Thyroid gland (tissue), 4 donors: ENCODE measurements around the gene YIPF6. TPM values are rescaled to one million over a fixed set of nuclear protein-coding genes. Genes with fewer than 3 reads are reported as not detected.
"Not testable (repeated sequence)": the region's sequence is repeated elsewhere in the genome, so short reads cannot be mapped to it uniquely, and the experiment has no call there.

Source experiments
- DNase-seq, 2 donors: peaks; one replicate each; pipeline ENCODE4 v3.0.0-alpha.2; 2019
- H3K27ac ChIP-seq, 3 donors: fragments of 200-600 bp; sonication (generic); 1 replicate in 2 of 3; 2 replicates in 1 of 3; pipeline ENCODE4 v1.5.1; 2016 to 2019; ENCODE audit warnings: mild to moderate bottlenecking in 1 of 3, moderate library complexity in 1 of 3
- H3K27me3 ChIP-seq: fragments of 200-600 bp; sonication (generic); one replicate; pipeline ENCODE4 v1.5.1; 2019
- H3K36me3 ChIP-seq, 2 donors: fragments of 200-600 bp; sonication (generic); one replicate each; pipeline ENCODE4 v1.5.1; 2016 to 2019
- H3K4me1 ChIP-seq, 2 donors: fragments of 200-600 bp; sonication (generic); one replicate each; pipeline ENCODE4 v1.5.1; 2017 to 2019
- H3K4me3 ChIP-seq, 3 donors: fragments of 200-600 bp; sonication (generic); replicated peaks in 1 of 3; 1 replicate in 2 of 3; 2 replicates in 1 of 3; pipeline ENCODE4 v1.5.1; 2016; ENCODE audit warnings: mild to moderate bottlenecking in 1 of 3
- H3K9me3 ChIP-seq: fragments of 200-600 bp; sonication (generic); one replicate; pipeline ENCODE4 v1.5.1; 2017
- POLR2A ChIP-seq, 2 donors: fragments of 450-650 bp; IDR thresholded peaks; one replicate each; pipeline ENCODE4 v1.6.1; 2017; ENCODE audit warnings: antibody characterized with exemption in 2 of 2, mild to moderate bottlenecking in 2 of 2, moderate library complexity in 1 of 2
- WGBS, 2 donors: methylation state at CpG; one replicate each; pipeline ENCODE4 v1.1.5; 2017; 5-methylcytosine and 5-hydroxymethylcytosine counted together
- intact Hi-C: fragments of 100-400 bp; cut with DNase I; formaldehyde crosslinking; loops from one replicate; pipeline ENCODE4 v1.15.1; 2023
- total RNA-seq, 4 donors: library from RNA; depleted of rRNA; stranded (reverse); fragments of >200 nt; gene quantifications; one replicate each; pipeline ENCODE4 v1.2.3, GENCODE V29; 2016
- TF ChIP-seq, protein P1 (sequence below), 6 experiments: fragments of 200-600 bp in 3 of 6; fragments of 450-650 bp in 3 of 6; sonication (generic) in 3 of 6; IDR thresholded peaks; one replicate each; pipeline ENCODE4 v1.5.1; 2016 to 2019; ENCODE audit warnings: antibody characterized with exemption in 6 of 6, mild to moderate bottlenecking in 2 of 6, inconsistent platforms in 1 of 6, moderate library complexity in 1 of 6

YIPF6 gene
- total RNA-seq, 4 donors from 2014 or later, result 35.2 to 65.4 (median 41.6) TPM

DNA sequence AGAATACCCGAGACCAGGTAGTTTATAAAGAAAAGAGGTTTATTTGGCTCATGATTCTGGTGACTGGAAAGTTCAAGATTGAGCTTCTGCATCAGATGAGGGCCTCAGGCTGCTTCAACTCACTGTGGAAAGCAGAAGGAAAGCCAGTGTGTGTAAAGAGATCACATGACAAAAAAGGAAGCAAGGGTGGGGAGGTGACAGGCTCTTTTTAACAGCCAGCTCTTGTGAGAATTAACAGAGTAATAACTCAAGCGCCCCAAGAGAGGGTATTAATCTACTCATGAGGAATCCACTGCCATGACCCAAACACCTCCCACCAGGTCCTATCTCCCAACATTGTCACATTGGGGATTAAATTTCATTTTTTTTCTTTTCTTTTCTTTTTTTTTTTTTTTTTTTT, 6.3 kb upstream of the YIPF6 start:
- TF ChIP-seq, protein P1, sequence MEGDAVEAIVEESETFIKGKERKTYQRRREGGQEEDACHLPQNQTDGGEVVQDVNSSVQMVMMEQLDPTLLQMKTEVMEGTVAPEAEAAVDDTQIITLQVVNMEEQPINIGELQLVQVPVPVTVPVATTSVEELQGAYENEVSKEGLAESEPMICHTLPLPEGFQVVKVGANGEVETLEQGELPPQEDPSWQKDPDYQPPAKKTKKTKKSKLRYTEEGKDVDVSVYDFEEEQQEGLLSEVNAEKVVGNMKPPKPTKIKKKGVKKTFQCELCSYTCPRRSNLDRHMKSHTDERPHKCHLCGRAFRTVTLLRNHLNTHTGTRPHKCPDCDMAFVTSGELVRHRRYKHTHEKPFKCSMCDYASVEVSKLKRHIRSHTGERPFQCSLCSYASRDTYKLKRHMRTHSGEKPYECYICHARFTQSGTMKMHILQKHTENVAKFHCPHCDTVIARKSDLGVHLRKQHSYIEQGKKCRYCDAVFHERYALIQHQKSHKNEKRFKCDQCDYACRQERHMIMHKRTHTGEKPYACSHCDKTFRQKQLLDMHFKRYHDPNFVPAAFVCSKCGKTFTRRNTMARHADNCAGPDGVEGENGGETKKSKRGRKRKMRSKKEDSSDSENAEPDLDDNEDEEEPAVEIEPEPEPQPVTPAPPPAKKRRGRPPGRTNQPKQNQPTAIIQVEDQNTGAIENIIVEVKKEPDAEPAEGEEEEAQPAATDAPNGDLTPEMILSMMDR (IDR thresholded peaks at IDR 0.05), result no peak
- no peak for TF ChIP-seq POLR2A (IDR thresholded peaks at IDR 0.05)
- DNase-seq, result no peak
- H3K4me3 ChIP-seq, result no peak overlapping the region
- no peaks in the 10 kb centered on the region for H3K9me3 ChIP-seq
- intact Hi-C loops, result no loop called here
- no peak overlapping the region for H3K27ac ChIP-seq
- WGBS, 2 donors, result 87 to 93% methylated on average over 2 of the region's 2 CpGs
- peaks cover 3 to 6% of the 10 kb centered on the region in 2 donors for H3K4me1 ChIP-seq
- no peaks in the 10 kb centered on the region for H3K27me3 ChIP-seq
- no peaks in the 10 kb centered on the region for H3K36me3 ChIP-seq

DNA sequence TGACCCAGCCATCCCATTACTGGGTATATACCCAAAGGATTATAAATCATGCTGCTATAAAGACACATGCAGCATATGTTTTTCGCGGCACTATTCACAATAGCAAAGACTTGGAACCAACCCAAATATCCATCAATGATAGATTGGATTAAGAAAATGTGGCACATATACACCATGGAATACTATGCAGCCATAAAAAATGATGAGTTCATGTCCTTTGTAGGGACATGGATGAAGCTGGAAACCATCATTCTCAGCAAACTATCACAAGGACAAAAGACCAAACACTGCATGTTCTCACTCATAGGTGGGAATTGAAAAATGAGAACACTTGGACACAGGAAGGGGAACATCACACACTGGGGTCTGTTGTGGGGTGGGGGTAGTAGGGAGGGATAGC, 5.1 kb upstream of the YIPF6 start:
- H3K9me3 ChIP-seq, H3K4me1 ChIP-seq, DNase-seq, intact Hi-C loops, H3K27me3 ChIP-seq, H3K4me3 ChIP-seq, H3K27ac ChIP-seq, H3K36me3 ChIP-seq: not testable (repeated sequence)
- 95 to 100% methylated on average over 2 of the region's 2 CpGs for WGBS, 2 donors

DNA sequence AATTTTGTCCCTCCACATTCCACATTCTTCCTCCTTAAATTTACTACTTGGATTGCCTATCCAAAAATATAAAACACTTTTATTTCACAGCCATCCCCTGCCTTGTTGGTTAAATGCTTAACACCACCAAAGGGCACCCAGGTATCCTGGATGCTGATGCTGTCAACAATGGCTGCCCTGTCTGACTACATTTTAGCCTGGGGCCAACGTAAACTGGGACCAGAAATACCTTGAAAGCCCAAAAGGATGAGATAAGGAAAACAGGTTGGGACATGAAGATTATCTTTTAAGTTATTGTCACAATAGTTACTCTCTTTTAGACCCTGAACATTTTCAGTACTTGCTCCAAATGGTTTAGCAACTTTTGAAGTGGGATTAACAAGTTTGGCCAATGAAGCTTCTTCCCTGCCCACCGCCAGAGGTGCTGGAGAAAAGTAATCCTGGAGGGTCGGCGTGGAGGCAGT, 775 bp upstream of the YIPF6 start:
- Histone ChIP-seq H3K4me1 (peaks cover 3 to 5% of the 10 kb centered on the region in 2 donors), H3K9me3 (no peaks in the 10 kb centered on the region), H3K4me3 (peak overlapping the region; percentile 33 to 71 (median 44)), H3K27ac (peak overlapping the region; percentile 81 to 96 (median 96)), H3K36me3 (no peaks in the 10 kb centered on the region), H3K27me3 (no peaks in the 10 kb centered on the region)
- intact Hi-C loops, result no loop called here
- WGBS, 2 donors, result 2 to 4% methylated on average over 4 of the region's 4 CpGs
- DNase-seq, result no peak
- no peak for TF ChIP-seq POLR2A (IDR thresholded peaks at IDR 0.05)
- TF ChIP-seq, protein P1 (IDR thresholded peaks at IDR 0.05), result no peak

DNA sequence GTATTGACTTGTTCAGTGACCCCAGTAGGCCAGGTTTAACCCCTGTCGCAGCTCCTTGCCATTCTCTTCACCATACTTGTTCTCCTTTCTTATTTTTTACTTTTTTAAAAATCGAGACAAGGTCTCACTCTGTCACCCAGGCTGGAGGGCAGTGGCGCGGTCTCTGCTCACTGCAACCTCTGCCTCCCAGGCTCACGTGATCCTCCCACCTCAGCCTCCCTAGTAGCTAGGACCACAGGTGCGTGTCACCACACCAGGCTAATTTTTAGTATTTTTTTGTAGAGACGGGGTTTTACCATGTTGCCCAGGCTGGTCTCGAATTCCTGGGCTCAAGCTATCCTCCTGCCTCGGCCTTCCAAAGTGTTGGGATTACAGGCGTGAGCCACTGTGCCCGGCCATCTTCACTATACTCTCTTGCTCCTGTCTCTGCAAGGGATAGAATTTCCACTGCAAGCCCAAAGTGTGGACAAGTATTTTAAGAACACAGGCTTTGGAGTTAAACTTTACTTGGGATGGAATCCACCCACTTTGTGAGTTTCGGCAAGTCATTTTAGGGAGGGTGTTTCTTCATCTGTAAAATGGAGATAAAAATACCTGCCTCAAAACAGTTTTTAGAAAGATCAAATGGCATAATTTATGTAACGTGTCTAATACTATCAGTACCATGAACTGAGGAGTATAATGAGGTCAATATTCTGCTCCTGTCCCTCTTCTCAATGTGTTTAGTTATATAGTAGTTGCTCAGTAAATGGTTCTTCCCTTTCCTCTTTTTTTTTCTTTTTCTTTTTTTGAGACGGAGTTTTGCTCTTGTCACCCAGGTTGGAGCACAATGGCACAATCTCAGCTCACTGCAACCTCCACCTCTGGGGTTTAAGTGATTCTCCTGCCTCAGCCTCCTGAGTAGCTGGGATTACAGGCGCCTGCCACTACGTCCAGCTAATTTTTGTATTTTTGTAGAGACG, 973 bp downstream of the YIPF6 start:
- H3K4me1 ChIP-seq, result peaks cover 3 to 5% of the 10 kb centered on the region in 2 donors
- H3K27ac ChIP-seq, result peak overlapping the region in 1 of 3 donors; percentile 96
- 77 to 80% methylated on average over 16 to 17 of the region's 17 CpGs for WGBS, 2 donors
- no peak for DNase-seq
- intact Hi-C loops, result no loop called here
- no peaks in the 10 kb centered on the region for H3K27me3 ChIP-seq
- peak overlapping the region in 2 of 3 donors; percentile 44 to 71 for H3K4me3 ChIP-seq
- TF ChIP-seq POLR2A (IDR thresholded peaks at IDR 0.05), result no peak
- TF ChIP-seq, protein P1 (IDR thresholded peaks at IDR 0.05), result no peak
- H3K9me3 ChIP-seq, result no peaks in the 10 kb centered on the region
- H3K36me3 ChIP-seq, result no peaks in the 10 kb centered on the region

DNA sequence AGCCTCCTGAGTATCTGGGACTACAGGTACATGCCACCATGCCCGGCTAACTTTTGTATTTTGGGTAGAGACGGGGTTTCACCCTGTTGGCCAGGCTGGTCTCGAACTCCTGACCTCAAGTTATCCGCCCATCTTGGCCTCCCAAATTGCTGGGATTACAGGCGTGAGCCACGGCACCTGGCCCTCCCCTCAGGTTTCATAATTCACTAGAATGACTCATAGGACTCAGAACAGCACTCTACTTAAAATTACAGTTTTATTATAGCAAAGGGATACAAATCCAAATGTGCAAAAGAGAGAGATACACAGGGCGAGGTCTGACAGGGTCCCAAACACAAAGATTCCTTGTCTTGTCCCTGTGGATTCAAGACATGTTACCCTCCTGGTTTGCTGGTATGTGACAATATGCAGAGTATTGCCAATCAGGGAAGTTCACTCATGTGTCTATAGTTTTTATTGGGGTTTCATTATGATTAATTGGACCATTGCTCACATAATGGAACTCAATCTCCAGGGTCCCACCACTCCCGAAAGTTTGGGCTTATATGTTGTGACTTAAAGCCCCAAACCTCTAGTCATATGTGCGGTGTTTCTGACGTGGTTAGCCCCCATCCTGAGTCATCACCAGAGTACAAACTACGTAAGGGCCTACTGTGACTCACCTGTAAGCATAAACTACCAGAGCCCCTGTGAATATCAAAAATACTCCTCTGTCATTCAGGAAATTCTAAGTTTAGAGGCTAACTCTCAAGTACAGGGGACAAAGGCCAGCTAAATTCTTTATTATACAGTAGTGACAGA, 5.2 kb downstream of the YIPF6 start:
- Histone ChIP-seq H3K9me3 (no peaks in the 10 kb centered on the region), H3K27ac (no peak overlapping the region), H3K27me3 (no peaks in the 10 kb centered on the region), H3K4me1 (peaks cover 3 to 5% of the 10 kb centered on the region in 2 donors), H3K36me3 (no peaks in the 10 kb centered on the region), H3K4me3 (no peak overlapping the region)
- TF ChIP-seq, protein P1 (IDR thresholded peaks at IDR 0.05), result no peak
- TF ChIP-seq POLR2A (IDR thresholded peaks at IDR 0.05), result no peak
- intact Hi-C loops, result no loop called here
- DNase-seq, result no peak
- WGBS, 2 donors, result 85 to 90% methylated on average over 10 to 11 of the region's 11 CpGs
